Smooth muscle cell (in vitro differentiated cells): ENCODE results near the gene KIRREL3. TPM values are rescaled to one million over a fixed set of nuclear protein-coding genes. Genes with fewer than 3 reads are reported as not detected.

Source experiments
- DNase-seq: peaks from one replicate; lab custom pipeline; 2025; ENCODE audit not compliant: unreplicated experiment; lab: John Stamatoyannopoulos, UW
- H2AFZ ChIP-seq: fragments of 200-600 bp; sonication (generic); 2 replicates; pipeline ENCODE4 v1.6.0; 2016; ENCODE audit warnings: antibody characterized with exemption, low read depth, mild to moderate bottlenecking
- H3F3A ChIP-seq: fragments of 200-600 bp; sonication (generic); 2 replicates; pipeline ENCODE4 v1.6.0; 2017; ENCODE audit warnings: antibody characterized with exemption, low read depth
- H3K27ac ChIP-seq: fragments of 200-600 bp; sonication (generic); 2 replicates; pipeline ENCODE4 v1.5.1; 2016; ENCODE audit warnings: low read depth, mild to moderate bottlenecking
- H3K27me3 ChIP-seq: fragments of 200-600 bp; sonication (generic); 2 replicates; pipeline ENCODE4 v1.6.1; 2016; ENCODE audit warnings: low read depth, mild to moderate bottlenecking
- H3K36me3 ChIP-seq: fragments of 200-600 bp; sonication (generic); 2 replicates; pipeline ENCODE4 v1.5.1; 2016; ENCODE audit warnings: low read depth
- H3K4me1 ChIP-seq: fragments of 200-600 bp; sonication (generic); 2 replicates; pipeline ENCODE4 v1.5.1; 2016; ENCODE audit warnings: low read depth
- H3K4me2 ChIP-seq: fragments of 200-600 bp; sonication (generic); 2 replicates; pipeline ENCODE4 v1.6.0; 2016; ENCODE audit warnings: mild to moderate bottlenecking
- H3K4me3 ChIP-seq: fragments of 200-600 bp; sonication (generic); 2 replicates; pipeline ENCODE4 v1.5.1; 2016; ENCODE audit warnings: mild to moderate bottlenecking
- H3K79me2 ChIP-seq: fragments of 200-600 bp; sonication (generic); 2 replicates; pipeline ENCODE4 v1.6.0; 2016; ENCODE audit warnings: low read depth, mild to moderate bottlenecking
- H3K9ac ChIP-seq: fragments of 200-600 bp; sonication (generic); 2 replicates; pipeline ENCODE4 v1.6.0; 2016; ENCODE audit warnings: low read depth
- H3K9me3 ChIP-seq: fragments of 200-600 bp; sonication (generic); replicated peaks from 2 replicates; pipeline ENCODE4 v1.5.1; 2016; ENCODE audit warnings: low read depth
- H4K20me1 ChIP-seq: fragments of 200-600 bp; sonication (generic); 2 replicates; pipeline ENCODE4 v1.6.0; 2016; ENCODE audit warnings: low read depth
- CTCF ChIP-seq: fragments of 200-600 bp; sonication (generic); IDR thresholded peaks from 2 replicates; pipeline ENCODE4 v1.5.1; 2017; ENCODE audit warnings: borderline replicate concordance, mild to moderate bottlenecking, antibody characterized with exemption; ENCODE audit not compliant: insufficient read depth, poor library complexity, severe bottlenecking
- WGBS: methylation state at CpG from one replicate; pipeline ENCODE4 v1.1.7; 2016; ENCODE audit warnings: low lambda C conversion rate; 5-methylcytosine and 5-hydroxymethylcytosine counted together
- polyA plus RNA-seq: library from polyadenylated mRNA; unstranded; fragments of >200 nt; fragmentation: Nextera tagmentation; extraction: Ambion mirVana; gene quantifications from 2 replicates; pipeline ENCODE4 v1.2.1, GENCODE V29; 2016
- total RNA-seq: library from RNA; depleted of rRNA; stranded (reverse); fragments of >200 nt; gene quantifications from 2 replicates; pipeline ENCODE4 v1.2.3, GENCODE V29; 2014

KIRREL3 gene
- total and polyA plus RNA-seq, 2 experiments from 2014 or later: 1.2 TPM; not detected in 1

GRCh38 chr11:126588630-126589491 lies 411.7 kb downstream of the KIRREL3 start:
- H4K20me1 ChIP-seq: no peaks in the 10 kb centered on the region
- no peak overlapping the region for H3K27ac ChIP-seq
- no peak for DNase-seq
- H3K27me3 ChIP-seq: no peaks in the 10 kb centered on the region
- H3F3A ChIP-seq: no peaks in the 10 kb centered on the region
- H3K36me3 ChIP-seq: no peaks in the 10 kb centered on the region
- no peak overlapping the region for H3K4me3 ChIP-seq
- no peaks in the 10 kb centered on the region for H3K79me2 ChIP-seq
- H2AFZ ChIP-seq: no peak overlapping the region
- no peak overlapping the region for H3K4me2 ChIP-seq
- peaks cover 13% of the 10 kb centered on the region for H3K4me1 ChIP-seq
- H3K9me3 ChIP-seq: no peaks in the 10 kb centered on the region
- 71% methylated on average over 16 of the region's 16 CpGs for WGBS
- no peak overlapping the region for H3K9ac ChIP-seq
- TF ChIP-seq CTCF: no peak

GRCh38 chr11:126587541-126587940 lies 413.0 kb downstream of the KIRREL3 start:
- no peak overlapping the region for H3K27ac ChIP-seq
- H3K4me1 ChIP-seq: peaks cover 13% of the 10 kb centered on the region
- no peaks in the 10 kb centered on the region for H3K9me3 ChIP-seq
- no peaks in the 10 kb centered on the region for H3K36me3 ChIP-seq
- no peaks in the 10 kb centered on the region for H3F3A ChIP-seq
- no peak overlapping the region for H3K4me2 ChIP-seq
- H4K20me1 ChIP-seq: no peaks in the 10 kb centered on the region
- no peak overlapping the region for H3K4me3 ChIP-seq
- no peak overlapping the region for H3K9ac ChIP-seq
- DNase-seq: no peak
- H3K79me2 ChIP-seq: no peaks in the 10 kb centered on the region
- H3K27me3 ChIP-seq: no peaks in the 10 kb centered on the region
- WGBS: 95% methylated on average over 4 of the region's 4 CpGs
- no peak overlapping the region for H2AFZ ChIP-seq
- no peak for TF ChIP-seq CTCF

DNA sequence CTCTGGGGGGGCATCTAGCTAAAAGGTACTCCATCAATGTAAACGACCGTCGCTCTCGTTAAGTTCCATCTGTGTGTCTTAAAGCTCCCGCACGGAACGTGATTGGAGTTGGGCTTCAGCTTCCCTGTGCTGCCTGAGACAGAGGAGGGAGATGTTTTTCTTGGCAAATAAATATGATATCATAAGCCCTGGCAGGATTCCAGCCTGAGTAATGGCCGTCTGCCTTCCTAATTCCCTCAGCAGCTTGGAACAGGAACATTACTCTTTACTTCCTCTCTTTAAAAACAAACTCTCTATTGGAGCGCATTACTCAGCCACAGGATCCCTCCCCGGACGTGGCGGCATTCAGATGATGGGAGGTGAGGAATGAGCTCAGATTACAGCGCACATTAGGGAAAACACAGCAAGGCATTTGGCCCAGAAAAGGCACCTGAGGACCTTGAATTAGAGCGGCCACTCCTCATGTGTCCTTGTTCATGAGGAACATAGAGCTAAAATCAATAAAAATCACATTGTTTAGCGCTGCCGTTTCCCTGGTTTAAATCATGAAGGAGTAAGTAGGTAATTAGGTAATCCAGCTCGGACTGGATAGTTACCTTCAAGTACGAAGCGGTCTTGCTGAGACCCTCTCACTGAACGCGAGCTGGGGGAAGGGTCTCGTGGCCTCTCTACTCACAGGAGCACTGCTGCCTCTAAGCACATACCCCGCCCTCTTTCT lies 414.6 kb downstream of the KIRREL3 start:
- peak overlapping the region; percentile 52 for H2AFZ ChIP-seq
- H4K20me1 ChIP-seq: no peaks in the 10 kb centered on the region
- no peaks in the 10 kb centered on the region for H3K36me3 ChIP-seq
- H3K9me3 ChIP-seq: no peaks in the 10 kb centered on the region
- H3K4me3 ChIP-seq: no peak overlapping the region
- peak overlapping the region; percentile 70 for H3K4me2 ChIP-seq
- no peak for TF ChIP-seq CTCF
- H3K4me1 ChIP-seq: peaks cover 16% of the 10 kb centered on the region
- DNase-seq: no peak
- no peaks in the 10 kb centered on the region for H3K79me2 ChIP-seq
- H3F3A ChIP-seq: no peaks in the 10 kb centered on the region
- 31% methylated on average over 23 of the region's 23 CpGs for WGBS
- H3K9ac ChIP-seq: no peak overlapping the region
- no peaks in the 10 kb centered on the region for H3K27me3 ChIP-seq
- H3K27ac ChIP-seq: no peak overlapping the region
